HG03521 (cell line): Measurements from ENCODE around the gene TCTN2.

Source experiments
- ATAC-seq: cut with Tn5 transposase; IDR thresholded peaks from one replicate; pipeline ENCODE4 v1.9.1; 2021; ENCODE audit warnings: mild to moderate bottlenecking, moderate library complexity; ENCODE audit not compliant: unreplicated experiment

TCTN2 gene

GRCh38 chr12:123683964-123684363 lies 13.1 kb downstream of the TCTN2 start:
- no peak for ATAC-seq

GRCh38 chr12:123686636-123687190 lies 15.8 kb downstream of the TCTN2 start:
- no peak for ATAC-seq

- no peak for ATAC-seq
These were observed 19.4 kb downstream of the TCTN2 start for GRCh38 chr12:123690191-123690840.

- ATAC-seq: no peak
These were observed 25.3 kb downstream of the TCTN2 start for GRCh38 chr12:123696207-123696606.

- ATAC-seq: no peak
These were observed 25.7 kb downstream of the TCTN2 start for GRCh38 chr12:123696646-123697045.

GRCh38 chr12:123705935-123706334 lies 35.0 kb downstream of the TCTN2 start:
- no peak for ATAC-seq

- no peak for ATAC-seq
These were observed 36.6 kb downstream of the TCTN2 start for GRCh38 chr12:123707466-123707865.

GRCh38 chr12:123712780-123713319 lies 41.9 kb downstream of the TCTN2 start:
- no peak for ATAC-seq

- ATAC-seq: no peak
These were observed 42.5 kb downstream of the TCTN2 start for GRCh38 chr12:123713398-123713797.

- no peak for ATAC-seq
These were observed 43.1 kb downstream of the TCTN2 start for GRCh38 chr12:123713823-123714585.

- ATAC-seq: no peak
These were observed 44.3 kb downstream of the TCTN2 start for GRCh38 chr12:123715195-123715594.

GRCh38 chr12:123717350-123717749 lies 46.4 kb downstream of the TCTN2 start:
- no peak for ATAC-seq

- ATAC-seq: no peak
These were observed 49.4 kb downstream of the TCTN2 start for GRCh38 chr12:123720141-123720814.

GRCh38 chr12:123721245-123721644 lies 50.3 kb downstream of the TCTN2 start:
- no peak for ATAC-seq

- no peak for ATAC-seq
These were observed 52.1 kb downstream of the TCTN2 start for GRCh38 chr12:123723011-123723410.

- ATAC-seq: no peak
These were observed 52.9 kb downstream of the TCTN2 start for GRCh38 chr12:123723765-123724164.

GRCh38 chr12:123726244-123726643 lies 55.3 kb downstream of the TCTN2 start:
- no peak for ATAC-seq

GRCh38 chr12:123726962-123727361 lies 56.0 kb downstream of the TCTN2 start:
- ATAC-seq: no peak

GRCh38 chr12:123727878-123728277 lies 57.0 kb downstream of the TCTN2 start:
- no peak for ATAC-seq

- no peak for ATAC-seq
These were observed 60.7 kb downstream of the TCTN2 start for GRCh38 chr12:123731596-123731995.

- ATAC-seq: no peak
These were observed 61.3 kb downstream of the TCTN2 start for GRCh38 chr12:123732251-123732650.
